ENCODE measurements around the gene NEURL1B.
"Not testable (repeated sequence)": the region's sequence is repeated elsewhere in the genome, so short reads cannot be mapped to it uniquely, and the experiment has no call there.

NEURL1B gene

GRCh38 chr5:172699999-172700364 is 58.9 kb downstream of the NEURL1B start:
- no peak for DNase-seq

- DNase-seq = no peak
Measured at GRCh38 chr5:172700365-172701290, 59.6 kb downstream of the NEURL1B start.

GRCh38 chr5:172701291-172701656 is 60.2 kb downstream of the NEURL1B start:
- DNase-seq = no peak

- DNase-seq = no peak
Measured at GRCh38 chr5:172703952-172704351, 62.9 kb downstream of the NEURL1B start.

GRCh38 chr5:172705576-172706084 is 64.6 kb downstream of the NEURL1B start:
- no peak for DNase-seq

GRCh38 chr5:172706796-172707195 is 65.7 kb downstream of the NEURL1B start:
- no peak for DNase-seq

GRCh38 chr5:172707285-172708182 is 66.5 kb downstream of the NEURL1B start:
- no peak for DNase-seq

- no peak for DNase-seq
Measured at GRCh38 chr5:172708183-172708505, 67.1 kb downstream of the NEURL1B start.

GRCh38 chr5:172710676-172711075 is 69.6 kb downstream of the NEURL1B start:
- DNase-seq = no peak

GRCh38 chr5:172711321-172711861 is 70.3 kb downstream of the NEURL1B start:
- DNase-seq = not testable (repeated sequence)

GRCh38 chr5:172712610-172713009 is 71.5 kb downstream of the NEURL1B start:
- DNase-seq = no peak

- peak; percentile 55 for DNase-seq
Measured at GRCh38 chr5:172713113-172713808, 72.2 kb downstream of the NEURL1B start.

GRCh38 chr5:172713809-172714490 is 72.9 kb downstream of the NEURL1B start:
- no peak for DNase-seq

- peak; percentile 69 for DNase-seq
Measured at GRCh38 chr5:172714491-172715420, 73.7 kb downstream of the NEURL1B start.

- no peak for DNase-seq
Measured at GRCh38 chr5:172715421-172715780, 74.3 kb downstream of the NEURL1B start.

GRCh38 chr5:172715931-172716682 is 75.0 kb downstream of the NEURL1B start:
- DNase-seq = no peak

- DNase-seq = peak; percentile 70
Measured at GRCh38 chr5:172716796-172717313, 75.8 kb downstream of the NEURL1B start.

- DNase-seq = no peak
Measured at GRCh38 chr5:172717481-172718195, 76.6 kb downstream of the NEURL1B start.

GRCh38 chr5:172718527-172719114 is 77.6 kb downstream of the NEURL1B start:
- no peak for DNase-seq

Measured in KG1 (cell line).